HG02759 (cell line): ENCODE data around the gene PARD3.
A peak's percentile ranks its signal among the peaks of the same experiment; 100 is the strongest.

Source experiments
- ATAC-seq: cut with Tn5 transposase; IDR thresholded peaks from one replicate; pipeline ENCODE4 v1.9.1; 2021; ENCODE audit warnings: mild to moderate bottlenecking, moderate library complexity; ENCODE audit not compliant: unreplicated experiment

The PARD3 gene

GRCh38 chr10:34102893-34103506, 712.1 kb downstream of the PARD3 start:
- no peak for ATAC-seq

GRCh38 chr10:34102237-34102673, 712.8 kb downstream of the PARD3 start:
- ATAC-seq = no peak

DNA sequence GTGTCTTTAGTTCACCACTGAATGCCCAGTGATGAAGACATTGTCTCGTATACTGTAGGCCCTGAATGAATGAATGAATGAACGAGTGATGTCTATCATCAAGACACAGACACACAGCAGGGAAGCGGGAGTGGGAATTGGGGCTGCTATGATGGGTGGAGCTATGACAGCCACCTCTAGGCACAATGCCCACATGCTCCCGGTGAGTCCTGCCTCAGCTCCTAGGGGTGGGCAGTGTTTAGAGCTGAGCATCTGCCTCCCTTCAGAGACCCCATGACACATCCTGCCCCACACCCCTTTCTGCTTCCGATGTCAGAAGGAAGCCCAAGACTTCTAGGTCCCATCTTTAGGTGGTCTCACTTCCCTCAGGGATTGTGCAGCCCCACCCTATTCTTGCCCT, 714.1 kb downstream of the PARD3 start:
- ATAC-seq = no peak

- peak; percentile 63 for ATAC-seq
Measured at GRCh38 chr10:34098821-34099567, 716.1 kb downstream of the PARD3 start.

DNA sequence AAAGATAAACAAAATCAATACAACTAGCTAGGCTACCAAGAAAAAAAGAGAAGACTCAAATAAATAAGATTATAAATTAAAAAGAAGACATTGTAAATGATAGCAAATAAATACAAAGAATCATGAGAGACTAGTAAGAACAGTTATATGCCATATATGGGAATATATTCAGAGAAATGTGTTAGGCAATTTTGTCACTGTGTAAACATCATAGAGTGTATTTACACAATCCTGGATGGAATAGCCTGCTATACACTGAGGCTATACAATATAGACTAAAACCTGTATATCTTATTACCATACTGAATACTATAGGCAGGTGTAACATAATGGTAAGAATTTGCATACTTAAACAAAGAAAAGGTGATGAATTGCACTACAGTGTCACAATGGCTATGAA, 717.4 kb downstream of the PARD3 start:
- ATAC-seq = no peak

DNA sequence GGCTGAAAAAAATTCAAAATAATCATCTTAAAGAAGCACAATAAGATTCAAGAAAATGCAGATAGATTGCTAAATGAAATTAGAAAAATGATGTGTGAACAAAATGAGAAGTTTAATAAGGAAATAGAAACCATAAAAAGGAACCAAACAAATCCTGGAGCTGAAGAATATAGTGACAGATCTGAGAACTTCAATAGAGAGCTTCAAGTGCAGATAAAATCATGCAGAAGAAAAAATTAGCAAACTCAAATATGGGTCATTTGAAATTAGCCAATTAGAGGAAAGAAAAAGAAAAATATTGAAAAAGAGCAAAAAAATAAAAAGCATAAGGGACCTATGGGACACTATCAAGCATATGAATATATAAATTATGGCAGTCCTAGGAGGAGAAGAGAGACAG, 720.1 kb downstream of the PARD3 start:
- ATAC-seq = no peak

DNA sequence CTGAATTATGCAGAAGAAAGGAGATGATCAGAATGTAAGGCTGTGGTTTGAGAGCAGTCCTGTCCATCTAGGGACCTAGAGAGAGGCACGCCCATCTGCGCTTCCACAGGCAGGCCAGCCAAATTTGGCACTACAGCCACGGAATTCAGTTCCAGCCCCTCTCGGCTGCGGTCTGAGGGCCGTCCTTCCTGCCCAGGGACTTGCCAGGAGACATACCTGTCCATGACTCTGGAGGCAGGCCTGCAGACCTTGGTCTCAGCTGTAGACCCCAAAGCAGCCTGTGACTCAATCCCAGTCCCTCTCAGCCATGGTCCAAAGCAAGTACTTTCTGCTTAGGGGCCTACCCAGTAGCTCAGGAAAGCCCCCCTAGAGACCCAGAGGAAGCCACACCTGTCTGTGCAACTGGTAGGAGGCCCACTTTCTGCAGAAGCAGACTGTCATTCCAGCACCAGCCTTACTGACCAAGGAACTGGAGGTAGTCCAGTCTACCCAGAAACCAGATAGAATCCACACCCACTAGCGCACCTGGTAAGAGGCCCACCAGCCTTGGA, 720.9 kb downstream of the PARD3 start:
- no peak for ATAC-seq

DNA sequence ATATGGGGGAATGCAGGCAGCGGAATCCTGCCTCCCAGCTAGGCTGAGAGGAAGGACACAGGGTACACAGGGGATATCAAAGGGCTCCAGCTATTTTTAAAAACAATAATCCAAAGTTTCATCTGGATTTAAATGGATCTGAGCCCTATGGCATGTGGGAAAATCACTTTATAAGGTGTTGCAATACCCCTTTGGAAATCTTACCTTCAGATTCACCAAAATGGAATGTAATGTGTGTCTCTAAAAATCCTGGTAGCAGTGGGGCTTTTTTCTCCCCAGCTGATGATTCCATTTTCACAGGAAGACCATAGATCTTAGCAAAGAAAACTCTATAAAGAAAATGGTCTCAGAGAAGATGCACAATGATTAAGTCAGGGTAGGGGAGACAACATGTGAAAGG, 722.2 kb downstream of the PARD3 start:
- ATAC-seq = no peak

DNA sequence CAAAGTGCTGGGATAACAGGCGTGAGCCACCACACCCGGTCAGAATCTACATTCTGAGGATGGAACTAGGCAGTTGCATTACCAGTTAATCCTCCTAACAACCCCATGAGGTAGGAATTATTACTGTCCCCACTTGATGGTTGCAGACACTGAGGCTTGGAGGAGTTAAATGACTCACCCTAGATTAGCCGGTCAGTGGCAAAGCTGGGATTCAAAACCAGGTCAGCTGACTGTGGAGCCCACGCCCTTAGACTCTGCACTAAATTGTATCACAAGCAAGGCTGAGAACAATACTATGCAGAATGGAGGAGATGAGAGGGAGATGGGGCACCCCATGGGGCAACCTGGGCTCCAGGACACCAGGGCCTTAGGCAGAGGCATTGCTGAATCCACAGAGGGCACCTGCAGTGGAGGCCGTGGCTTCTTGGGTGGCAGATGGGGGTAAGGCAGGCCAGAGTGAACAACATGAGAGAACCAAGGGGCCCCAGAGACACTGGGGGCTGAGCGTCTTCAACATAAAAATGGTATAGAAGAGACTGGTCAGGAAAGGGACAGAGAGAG, 723.4 kb downstream of the PARD3 start:
- ATAC-seq = no peak

DNA sequence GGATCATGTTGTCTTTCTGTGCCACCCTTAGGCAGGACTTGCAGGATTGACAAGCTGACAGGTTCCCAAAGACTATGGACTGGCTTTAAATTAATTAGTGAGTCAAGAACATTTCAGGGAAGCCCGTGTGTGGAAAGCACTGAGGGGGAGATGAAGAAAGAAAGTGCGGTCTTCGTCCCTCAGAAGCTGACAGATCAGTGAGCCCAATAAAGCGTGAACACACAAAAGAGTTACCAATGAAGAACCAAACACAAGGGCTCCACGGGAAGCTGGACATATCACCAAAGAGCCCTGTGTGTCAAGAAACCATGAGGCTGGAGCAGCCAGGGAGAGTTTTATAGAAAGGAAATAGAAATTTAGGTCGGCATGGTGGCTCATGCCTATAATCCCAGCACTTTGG, 725.8 kb downstream of the PARD3 start:
- no peak for ATAC-seq

DNA sequence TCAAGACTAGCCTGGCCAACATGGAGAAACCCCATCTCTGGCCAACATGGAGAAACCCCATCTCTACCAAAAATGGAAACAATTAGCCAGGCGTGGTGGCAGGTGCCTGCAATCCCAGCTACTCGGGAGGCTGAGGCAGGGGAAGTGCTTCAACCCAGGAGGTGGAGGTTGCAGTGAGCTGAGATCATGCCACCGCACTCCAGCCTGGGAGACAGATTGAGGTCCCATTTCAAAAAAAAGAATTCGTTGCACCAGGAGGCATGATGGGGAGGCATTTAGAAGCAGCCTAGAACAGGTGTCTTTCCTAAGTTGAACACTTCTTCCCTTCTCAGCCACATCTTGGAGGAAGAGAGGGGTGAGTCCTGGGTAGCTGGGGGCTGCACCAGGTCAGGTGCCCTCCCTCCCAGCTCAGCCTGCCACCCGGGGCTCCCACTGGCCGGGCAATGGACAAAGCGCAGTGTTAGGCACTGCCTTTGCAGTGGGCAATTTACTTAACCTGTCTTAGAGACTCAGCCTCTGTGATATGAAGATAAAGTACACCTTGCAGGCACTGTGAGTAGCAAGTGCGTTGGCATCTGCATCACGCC, 726.8 kb downstream of the PARD3 start:
- no peak for ATAC-seq

DNA sequence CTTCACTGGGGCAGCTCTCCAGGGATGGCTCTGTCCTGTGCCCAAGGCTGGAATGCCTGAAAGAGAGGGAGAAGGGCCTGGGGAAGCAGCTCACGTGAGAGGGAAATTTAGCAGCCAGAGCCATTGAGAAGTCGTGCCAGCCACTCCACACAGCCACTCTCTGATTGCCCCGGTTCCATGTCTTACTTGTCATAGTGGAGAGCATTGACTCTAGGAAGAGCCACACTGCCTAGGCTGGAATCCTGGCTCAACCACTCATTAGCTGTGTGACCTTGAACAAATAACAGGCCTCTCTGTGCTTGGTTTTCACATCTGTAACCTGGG, 728.0 kb downstream of the PARD3 start:
- no peak for ATAC-seq

GRCh38 chr10:34083567-34083966, 731.5 kb downstream of the PARD3 start:
- no peak for ATAC-seq

DNA sequence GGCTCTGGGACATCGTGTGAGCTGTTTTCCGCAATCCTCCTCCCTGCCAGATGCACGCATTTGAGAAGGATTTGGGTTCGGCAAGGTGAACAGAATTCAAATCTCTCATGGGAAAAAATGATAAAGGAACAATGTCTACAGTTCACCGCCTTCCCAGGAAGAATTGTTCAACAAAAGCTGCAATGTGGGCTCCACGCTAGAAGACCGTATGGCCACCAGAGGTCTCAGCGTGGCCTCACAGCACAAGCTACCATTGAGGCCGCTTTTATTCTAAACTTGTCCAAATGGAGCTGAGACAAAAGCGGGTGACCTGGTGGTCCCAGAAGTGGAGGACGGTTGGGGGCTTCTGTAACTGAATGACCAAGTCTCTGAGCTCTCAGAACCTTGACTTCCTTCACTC, 733.1 kb downstream of the PARD3 start:
- ATAC-seq = no peak

GRCh38 chr10:34081347-34081743, 733.8 kb downstream of the PARD3 start:
- ATAC-seq = no peak

GRCh38 chr10:34080485-34081346, 734.4 kb downstream of the PARD3 start:
- no peak for ATAC-seq

- no peak for ATAC-seq
Measured at GRCh38 chr10:34079702-34080484, 735.2 kb downstream of the PARD3 start.

GRCh38 chr10:34078745-34079470, 736.2 kb downstream of the PARD3 start:
- no peak for ATAC-seq

DNA sequence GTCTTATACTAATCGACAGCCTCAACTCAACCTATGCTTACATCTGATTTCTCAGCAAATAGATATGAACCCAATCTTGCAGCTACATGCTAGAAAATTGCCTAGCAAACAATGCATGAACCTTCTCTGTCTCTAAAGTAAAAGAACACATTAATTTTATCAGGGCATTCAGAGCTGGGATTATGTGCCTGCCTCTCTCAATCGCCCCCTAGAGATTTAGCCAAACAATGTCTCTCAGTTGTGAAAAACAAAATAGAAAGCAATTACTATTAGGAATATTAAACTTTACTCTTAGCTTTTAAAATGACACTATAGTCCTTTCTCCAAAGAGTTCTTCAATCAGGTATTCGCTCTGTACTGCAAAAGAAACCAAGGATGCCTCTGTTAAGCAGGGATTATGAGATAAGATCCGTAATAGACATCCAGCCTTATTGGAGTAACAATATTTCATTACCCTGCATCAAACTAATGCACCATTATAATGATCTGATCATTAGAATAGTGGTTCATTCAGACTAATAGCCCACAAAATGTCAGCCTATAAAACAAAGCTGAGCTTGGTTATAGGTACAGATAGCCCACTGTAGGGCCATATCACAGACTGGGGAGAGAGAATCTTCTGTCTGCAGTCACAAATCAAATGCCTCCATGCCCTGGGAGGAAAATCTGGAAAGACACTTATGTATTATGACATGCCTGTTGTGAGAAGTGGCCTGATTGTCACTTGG, 736.9 kb downstream of the PARD3 start:
- ATAC-seq = no peak
